HEK293 (cell line): Measurements from ENCODE around the gene TSHR.

Experiments used
- CTCF ChIA-PET: fragments of 350-600 bp; formaldehyde crosslinking; extraction: SDS; loops from one replicate; lab custom pipeline; 2021; ENCODE audit warnings: antibody characterized with exemption; lab: Yijun Ruan, JAX
- POLR2A ChIA-PET: fragments of 300-600 bp; formaldehyde crosslinking; extraction: SDS; loops from one replicate; lab custom pipeline; 2020; ENCODE audit warnings: antibody characterized with exemption, inconsistent platforms; lab: Yijun Ruan, JAX
- H3K27ac ChIP-seq: fragments of 200-500 bp; sonication (Bioruptor generic); 2 replicates; pipeline ENCODE4 v1.5.1; 2014; ENCODE audit warnings: low read depth, low read length, control low read depth, inconsistent platforms; ENCODE audit errors: extremely low read depth
- H3K36me3 ChIP-seq, 2 experiments: fragments of 200-500 bp in 1 of 2; sonication (Bioruptor generic) in 1 of 2; 1 replicate in 1 of 2; 2 replicates in 1 of 2; pipeline ENCODE4 v1.5.1; 2014 to 2017; ENCODE audit warnings: inconsistent platforms in 2 of 2, low read length in 2 of 2; ENCODE audit not compliant: control insufficient read depth in 2 of 2, insufficient read depth in 1 of 2
- H3K4me1 ChIP-seq: fragments of 200-500 bp; sonication (Bioruptor generic); 2 replicates; pipeline ENCODE4 v1.5.1; 2014; ENCODE audit warnings: mild to moderate bottlenecking, low read length, inconsistent platforms; ENCODE audit not compliant: control insufficient read depth, insufficient read depth
- H3K4me3 ChIP-seq: 2 replicates; pipeline ENCODE4 v1.5.1; 2011; ENCODE audit warnings: low read depth, mild to moderate bottlenecking, control low read depth, low read length, moderate library complexity
- H3K9me3 ChIP-seq: fragments of 200-500 bp; sonication (Bioruptor generic); 2 replicates; pipeline ENCODE4 v1.5.1; 2014; ENCODE audit warnings: low read depth, low read length, inconsistent platforms; ENCODE audit not compliant: control insufficient read depth, insufficient read depth
- HOXD13 ChIP-seq: sonication (generic); formaldehyde crosslinking; IDR thresholded peaks from 2 replicates; pipeline ENCODE4 v1.8.0; 2022; ENCODE audit warnings: missing genetic modification reagents, borderline replicate concordance
- SETDB1 ChIP-seq: IDR thresholded peaks from one replicate; pipeline ENCODE4 v1.6.1; 2017; ENCODE audit warnings: mild to moderate bottlenecking, low read length, moderate library complexity, mixed read lengths; ENCODE audit not compliant: insufficient read length
- SP2 ChIP-seq: fragments of 450-650 bp; formaldehyde crosslinking; IDR thresholded peaks from 2 replicates; pipeline ENCODE4 v1.5.1; 2016; ENCODE audit warnings: missing biosample characterization, missing genetic modification characterization
- SP7 ChIP-seq: fragments of 450-650 bp; formaldehyde crosslinking; IDR thresholded peaks from 2 replicates; pipeline ENCODE4 v1.5.1; 2016; ENCODE audit warnings: missing biosample characterization, missing genetic modification characterization
- WT1 ChIP-seq: fragments of 450-650 bp; formaldehyde crosslinking; IDR thresholded peaks from 2 replicates; pipeline ENCODE4 v1.5.1; 2016; ENCODE audit warnings: missing biosample characterization, missing genetic modification characterization
- ZBTB10 ChIP-seq: fragments of 450-650 bp; formaldehyde crosslinking; IDR thresholded peaks from 2 replicates; pipeline ENCODE4 v1.5.1; 2016; ENCODE audit warnings: missing biosample characterization, missing genetic modification characterization
- ZBTB49 ChIP-seq: fragments of 450-650 bp; formaldehyde crosslinking; IDR thresholded peaks from 2 replicates; pipeline ENCODE4 v1.5.1; 2016; ENCODE audit warnings: missing biosample characterization, missing genetic modification characterization, low read depth
- ZNF10 ChIP-seq: fragments of 450-650 bp; formaldehyde crosslinking; IDR thresholded peaks from 2 replicates; pipeline ENCODE4 v1.5.1; 2017; ENCODE audit warnings: missing biosample characterization, missing genetic modification characterization
- ZNF121 ChIP-seq: fragments of 450-650 bp; formaldehyde crosslinking; IDR thresholded peaks from 2 replicates; pipeline ENCODE4 v1.5.1; 2016; ENCODE audit warnings: missing biosample characterization, missing genetic modification characterization
- ZNF138 ChIP-seq: fragments of 450-650 bp; formaldehyde crosslinking; IDR thresholded peaks from 2 replicates; pipeline ENCODE4 v1.5.1; 2016; ENCODE audit warnings: missing biosample characterization, missing genetic modification characterization, borderline replicate concordance
- ZNF248 ChIP-seq: fragments of 450-650 bp; formaldehyde crosslinking; IDR thresholded peaks from 2 replicates; pipeline ENCODE4 v1.5.1; 2017; ENCODE audit warnings: missing biosample characterization, missing genetic modification characterization
- ZNF302 ChIP-seq: fragments of 450-650 bp; formaldehyde crosslinking; IDR thresholded peaks from 2 replicates; pipeline ENCODE4 v1.5.1; 2016; ENCODE audit warnings: missing biosample characterization, missing genetic modification characterization, low read depth
- ZNF350 ChIP-seq: fragments of 450-650 bp; formaldehyde crosslinking; IDR thresholded peaks from 2 replicates; pipeline ENCODE4 v1.5.0; 2017; ENCODE audit warnings: missing biosample characterization, mild to moderate bottlenecking, missing genetic modification characterization
- ZNF362 ChIP-seq: fragments of 450-650 bp; formaldehyde crosslinking; IDR thresholded peaks from 2 replicates; pipeline ENCODE4 v1.5.1; 2016; ENCODE audit warnings: missing biosample characterization, missing genetic modification characterization
- ZNF433 ChIP-seq: fragments of 450-650 bp; formaldehyde crosslinking; IDR thresholded peaks from 2 replicates; pipeline ENCODE4 v1.5.1; 2016; ENCODE audit warnings: missing biosample characterization, missing genetic modification characterization, low read depth
- ZNF510 ChIP-seq: fragments of 450-650 bp; formaldehyde crosslinking; IDR thresholded peaks from 2 replicates; pipeline ENCODE4 v1.5.1; 2018; ENCODE audit warnings: mild to moderate bottlenecking, missing genetic modification characterization, missing biosample characterization; ENCODE audit not compliant: insufficient replicate concordance
- ZNF560 ChIP-seq: fragments of 450-650 bp; formaldehyde crosslinking; IDR thresholded peaks from 2 replicates; pipeline ENCODE4 v1.5.1; 2017; ENCODE audit warnings: missing biosample characterization, missing genetic modification characterization, borderline replicate concordance
- ZNF596 ChIP-seq: fragments of 450-650 bp; IDR thresholded peaks from 2 replicates; pipeline ENCODE4 v1.5.0; 2018; ENCODE audit warnings: missing biosample characterization, mild to moderate bottlenecking, missing genetic modification characterization, moderate library complexity
- ZNF621 ChIP-seq: fragments of 450-650 bp; formaldehyde crosslinking; IDR thresholded peaks from 2 replicates; pipeline ENCODE4 v1.5.1; 2017; ENCODE audit warnings: missing biosample characterization, missing genetic modification characterization
- ZNF707 ChIP-seq: fragments of 450-650 bp; formaldehyde crosslinking; IDR thresholded peaks from 2 replicates; pipeline ENCODE4 v1.5.1; 2016; ENCODE audit warnings: missing biosample characterization, missing genetic modification characterization
- ZSCAN4 ChIP-seq: fragments of 450-650 bp; formaldehyde crosslinking; IDR thresholded peaks from 2 replicates; pipeline ENCODE4 v1.5.1; 2017; ENCODE audit warnings: missing biosample characterization, missing genetic modification characterization

The TSHR gene

GRCh38 chr14:81087230-81087629 is 131.8 kb downstream of the TSHR start (continued):
- no peak for TF ChIP-seq ZNF560

GRCh38 chr14:81091139-81091538 is 135.7 kb downstream of the TSHR start:
- CTCF ChIA-PET = no interaction called here
- Histone ChIP-seq H3K36me3 (no peaks in the 10 kb centered on the region), H3K4me3 (no peak overlapping the region), H3K4me1 (no peaks in the 10 kb centered on the region), H3K9me3 (no peaks in the 10 kb centered on the region), H3K27ac (no peak overlapping the region)
- POLR2A ChIA-PET = no interaction called here
- no peak for TF ChIP-seq SP2 (tag by site-specific recombination)
- TF ChIP-seq ZSCAN4 (tag by site-specific recombination) = no peak
- TF ChIP-seq HOXD13 = no peak
- no peak for TF ChIP-seq ZNF10 (tag by site-specific recombination)
- no peak for TF ChIP-seq ZNF433 (tag by site-specific recombination)
- TF ChIP-seq SETDB1 = no peak
- TF ChIP-seq ZNF596 (tag by site-specific recombination) = no peak
- TF ChIP-seq ZNF621 (tag by site-specific recombination) = no peak
- TF ChIP-seq ZNF248 = no peak
- no peak for TF ChIP-seq ZNF707
- TF ChIP-seq ZNF510 (tag by site-specific recombination) = no peak
- no peak for TF ChIP-seq ZNF121 (tag by site-specific recombination)
- no peak for TF ChIP-seq ZBTB10 (tag by site-specific recombination)
- TF ChIP-seq ZBTB49 = no peak

GRCh38 chr14:81091660-81092059 is 136.2 kb downstream of the TSHR start:
- Histone ChIP-seq H3K4me3 (no peak overlapping the region), H3K36me3 (no peaks in the 10 kb centered on the region), H3K9me3 (no peaks in the 10 kb centered on the region)
- POLR2A ChIA-PET = no interaction called here
- no peak for TF ChIP-seq ZNF302 (tag by site-specific recombination)
- no peak for TF ChIP-seq ZNF350 (tag by site-specific recombination)
- TF ChIP-seq ZNF362 (tag by site-specific recombination) = no peak
- TF ChIP-seq ZNF138 = no peak
- no peak for TF ChIP-seq ZNF433 (tag by site-specific recombination)
- no peak for TF ChIP-seq WT1 (tag by site-specific recombination)
- no peak for TF ChIP-seq ZNF248
- no peak for TF ChIP-seq SP7 (tag by site-specific recombination)
- TF ChIP-seq, all 188 proteins: peak for 0
- Histone ChIP-seq H3K27ac (no peak overlapping the region), H3K4me1 (no peaks in the 10 kb centered on the region)
- CTCF ChIA-PET = no interaction called here
